Measurements from ENCODE around the gene CCDC73.
A peak's percentile ranks its signal among the peaks of the same experiment; 100 is the strongest.
"Not testable (repeated sequence)": the region's sequence is repeated elsewhere in the genome, so short reads cannot be mapped to it uniquely, and the experiment has no call there.

Gene CCDC73

GRCh38 chr11:32761774-32762173 lies 32.7 kb downstream of the CCDC73 start:
- H3K36me3 ChIP-seq (ENCODE audit: control insufficient read depth, insufficient read depth, low read length, severe bottlenecking); H3K9me3 ChIP-seq (ENCODE audit: control insufficient read depth, low read length); H3K27me3 ChIP-seq (replicated peaks; ENCODE audit: control insufficient read depth, insufficient read depth, low read length); DNase-seq (ENCODE audit: low read depth); H3K4me1 ChIP-seq (ENCODE audit: control insufficient read depth, insufficient read depth, low read length); H3K4me3 ChIP-seq (ENCODE audit: low read length); H3K9ac ChIP-seq (ENCODE audit: low read length): not testable (repeated sequence)

GRCh38 chr11:32758291-32758690 lies 36.2 kb downstream of the CCDC73 start:
- H3K4me3 ChIP-seq (ENCODE audit: low read length), result no peak overlapping the region
- DNase-seq (ENCODE audit: low read depth), result no peak
- no peaks in the 10 kb centered on the region for H3K9me3 ChIP-seq (ENCODE audit: control insufficient read depth, low read length)
- no peaks in the 10 kb centered on the region for H3K4me1 ChIP-seq (ENCODE audit: control insufficient read depth, insufficient read depth, low read length)
- H3K9ac ChIP-seq (ENCODE audit: low read length), result no peak overlapping the region
- no peaks in the 10 kb centered on the region for H3K27me3 ChIP-seq (replicated peaks; ENCODE audit: control insufficient read depth, insufficient read depth, low read length)
- no peaks in the 10 kb centered on the region for H3K36me3 ChIP-seq (ENCODE audit: control insufficient read depth, insufficient read depth, low read length, severe bottlenecking)

- H3K36me3 ChIP-seq (ENCODE audit: control insufficient read depth, insufficient read depth, low read length, severe bottlenecking); H3K4me3 ChIP-seq (ENCODE audit: low read length); H3K9me3 ChIP-seq (ENCODE audit: control insufficient read depth, low read length); H3K9ac ChIP-seq (ENCODE audit: low read length); H3K27me3 ChIP-seq (replicated peaks; ENCODE audit: control insufficient read depth, insufficient read depth, low read length); H3K4me1 ChIP-seq (ENCODE audit: control insufficient read depth, insufficient read depth, low read length); DNase-seq (ENCODE audit: low read depth): not testable (repeated sequence)
These were observed 41.3 kb downstream of the CCDC73 start for GRCh38 chr11:32753181-32753580.

- no peak for DNase-seq (ENCODE audit: low read depth)
- Histone ChIP-seq H3K9ac (ENCODE audit: low read length) (no peak overlapping the region), H3K4me1 (ENCODE audit: control insufficient read depth, insufficient read depth, low read length) (no peaks in the 10 kb centered on the region)
These were observed 42.5 kb downstream of the CCDC73 start for GRCh38 chr11:32752001-32752400.

GRCh38 chr11:32751381-32751780 lies 43.1 kb downstream of the CCDC73 start:
- Histone ChIP-seq H3K9ac (ENCODE audit: low read length) (no peak overlapping the region), H3K4me1 (ENCODE audit: control insufficient read depth, insufficient read depth, low read length) (no peaks in the 10 kb centered on the region), H3K9me3 (ENCODE audit: control insufficient read depth, low read length) (peaks cover 11% of the 10 kb centered on the region), H3K36me3 (ENCODE audit: control insufficient read depth, insufficient read depth, low read length, severe bottlenecking) (no peaks in the 10 kb centered on the region), H3K4me3 (ENCODE audit: low read length) (no peak overlapping the region), H3K27me3 (replicated peaks; ENCODE audit: control insufficient read depth, insufficient read depth, low read length) (no peaks in the 10 kb centered on the region)
- no peak for DNase-seq (ENCODE audit: low read depth)

More at GRCh38 chr11:32752001-32752400, 42.5 kb downstream of the CCDC73 start:
- Histone ChIP-seq H3K36me3 (ENCODE audit: control insufficient read depth, insufficient read depth, low read length, severe bottlenecking) (no peaks in the 10 kb centered on the region), H3K9me3 (ENCODE audit: control insufficient read depth, low read length) (peaks cover 11% of the 10 kb centered on the region), H3K4me3 (ENCODE audit: low read length) (no peak overlapping the region), H3K27me3 (replicated peaks; ENCODE audit: control insufficient read depth, insufficient read depth, low read length) (no peaks in the 10 kb centered on the region)

GRCh38 chr11:32729976-32730375 lies 64.5 kb downstream of the CCDC73 start:
- Histone ChIP-seq H3K4me3 (ENCODE audit: low read length) (no peak overlapping the region), H3K9ac (ENCODE audit: low read length) (no peak overlapping the region), H3K9me3 (ENCODE audit: control insufficient read depth, low read length) (no peaks in the 10 kb centered on the region), H3K36me3 (ENCODE audit: control insufficient read depth, insufficient read depth, low read length, severe bottlenecking) (no peaks in the 10 kb centered on the region), H3K4me1 (ENCODE audit: control insufficient read depth, insufficient read depth, low read length) (no peaks in the 10 kb centered on the region), H3K27me3 (replicated peaks; ENCODE audit: control insufficient read depth, insufficient read depth, low read length) (no peaks in the 10 kb centered on the region)
- no peak for DNase-seq (ENCODE audit: low read depth)

- Histone ChIP-seq H3K36me3 (ENCODE audit: control insufficient read depth, insufficient read depth, low read length, severe bottlenecking) (no peaks in the 10 kb centered on the region), H3K9me3 (ENCODE audit: control insufficient read depth, low read length) (no peaks in the 10 kb centered on the region), H3K9ac (ENCODE audit: low read length) (no peak overlapping the region), H3K27me3 (replicated peaks; ENCODE audit: control insufficient read depth, insufficient read depth, low read length) (no peaks in the 10 kb centered on the region), H3K4me3 (ENCODE audit: low read length) (no peak overlapping the region), H3K4me1 (ENCODE audit: control insufficient read depth, insufficient read depth, low read length) (no peaks in the 10 kb centered on the region)
- no peak for DNase-seq (ENCODE audit: low read depth)
These were observed 71.1 kb downstream of the CCDC73 start for GRCh38 chr11:32723332-32723731.

- H3K9me3 ChIP-seq (ENCODE audit: control insufficient read depth, low read length), result no peaks in the 10 kb centered on the region
- DNase-seq (ENCODE audit: low read depth), result no peak
- no peaks in the 10 kb centered on the region for H3K4me1 ChIP-seq (ENCODE audit: control insufficient read depth, insufficient read depth, low read length)
- H3K36me3 ChIP-seq (ENCODE audit: control insufficient read depth, insufficient read depth, low read length, severe bottlenecking), result no peaks in the 10 kb centered on the region
- no peaks in the 10 kb centered on the region for H3K27me3 ChIP-seq (replicated peaks; ENCODE audit: control insufficient read depth, insufficient read depth, low read length)
- no peak overlapping the region for H3K4me3 ChIP-seq (ENCODE audit: low read length)
- H3K9ac ChIP-seq (ENCODE audit: low read length), result no peak overlapping the region
These were observed 72.2 kb downstream of the CCDC73 start for GRCh38 chr11:32722255-32722654.

- no peaks in the 10 kb centered on the region for H3K4me1 ChIP-seq (ENCODE audit: control insufficient read depth, insufficient read depth, low read length)
- no peak overlapping the region for H3K9ac ChIP-seq (ENCODE audit: low read length)
- no peak overlapping the region for H3K4me3 ChIP-seq (ENCODE audit: low read length)
- no peaks in the 10 kb centered on the region for H3K9me3 ChIP-seq (ENCODE audit: control insufficient read depth, low read length)
- H3K27me3 ChIP-seq (replicated peaks; ENCODE audit: control insufficient read depth, insufficient read depth, low read length), result no peaks in the 10 kb centered on the region
- DNase-seq (ENCODE audit: low read depth), result peak; percentile 9
- no peaks in the 10 kb centered on the region for H3K36me3 ChIP-seq (ENCODE audit: control insufficient read depth, insufficient read depth, low read length, severe bottlenecking)
These were observed 81.0 kb downstream of the CCDC73 start for GRCh38 chr11:32713496-32713895.

- H3K4me1 ChIP-seq (ENCODE audit: control insufficient read depth, insufficient read depth, low read length), result peaks cover 14% of the 10 kb centered on the region
- not testable (repeated sequence) for H3K4me3 ChIP-seq (ENCODE audit: low read length); H3K9me3 ChIP-seq (ENCODE audit: control insufficient read depth, low read length); H3K9ac ChIP-seq (ENCODE audit: low read length); DNase-seq (ENCODE audit: low read depth); H3K36me3 ChIP-seq (ENCODE audit: control insufficient read depth, insufficient read depth, low read length, severe bottlenecking); H3K27me3 ChIP-seq (replicated peaks; ENCODE audit: control insufficient read depth, insufficient read depth, low read length)
These were observed 85.5 kb downstream of the CCDC73 start for GRCh38 chr11:32708978-32709377.

- H3K27me3 ChIP-seq (replicated peaks; ENCODE audit: control insufficient read depth, insufficient read depth, low read length), result no peaks in the 10 kb centered on the region
- H3K9me3 ChIP-seq (ENCODE audit: control insufficient read depth, low read length), result no peaks in the 10 kb centered on the region
- peaks cover 14% of the 10 kb centered on the region for H3K4me1 ChIP-seq (ENCODE audit: control insufficient read depth, insufficient read depth, low read length)
- peak; percentile 53 for DNase-seq (ENCODE audit: low read depth)
- H3K9ac ChIP-seq (ENCODE audit: low read length), result no peak overlapping the region
- no peak overlapping the region for H3K4me3 ChIP-seq (ENCODE audit: low read length)
- H3K36me3 ChIP-seq (ENCODE audit: control insufficient read depth, insufficient read depth, low read length, severe bottlenecking), result no peaks in the 10 kb centered on the region
These were observed 87.3 kb downstream of the CCDC73 start for GRCh38 chr11:32706985-32707741.

Data from adipocyte (in vitro differentiated cells).